Measurements from ENCODE around the gene TRIM25.

GRCh38 chr17:56933868-56934267 lies 20.0 kb upstream of the TRIM25 start:
- TF ChIP-seq, protein P1, sequence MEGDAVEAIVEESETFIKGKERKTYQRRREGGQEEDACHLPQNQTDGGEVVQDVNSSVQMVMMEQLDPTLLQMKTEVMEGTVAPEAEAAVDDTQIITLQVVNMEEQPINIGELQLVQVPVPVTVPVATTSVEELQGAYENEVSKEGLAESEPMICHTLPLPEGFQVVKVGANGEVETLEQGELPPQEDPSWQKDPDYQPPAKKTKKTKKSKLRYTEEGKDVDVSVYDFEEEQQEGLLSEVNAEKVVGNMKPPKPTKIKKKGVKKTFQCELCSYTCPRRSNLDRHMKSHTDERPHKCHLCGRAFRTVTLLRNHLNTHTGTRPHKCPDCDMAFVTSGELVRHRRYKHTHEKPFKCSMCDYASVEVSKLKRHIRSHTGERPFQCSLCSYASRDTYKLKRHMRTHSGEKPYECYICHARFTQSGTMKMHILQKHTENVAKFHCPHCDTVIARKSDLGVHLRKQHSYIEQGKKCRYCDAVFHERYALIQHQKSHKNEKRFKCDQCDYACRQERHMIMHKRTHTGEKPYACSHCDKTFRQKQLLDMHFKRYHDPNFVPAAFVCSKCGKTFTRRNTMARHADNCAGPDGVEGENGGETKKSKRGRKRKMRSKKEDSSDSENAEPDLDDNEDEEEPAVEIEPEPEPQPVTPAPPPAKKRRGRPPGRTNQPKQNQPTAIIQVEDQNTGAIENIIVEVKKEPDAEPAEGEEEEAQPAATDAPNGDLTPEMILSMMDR (IDR thresholded peaks at IDR 0.05): no peak
- TF ChIP-seq POLR2A (IDR thresholded peaks at IDR 0.05): no peak

Data from right lobe of liver (tissue), 4 donors.